Esophagus muscularis mucosa (tissue), 4 donors: ENCODE data around the gene BRSK2.

Experiments
- CTCF ChIP-seq, 3 experiments: fragments of 200-600 bp in 2 of 3; fragments of 450-650 bp in 1 of 3; sonication (generic) in 2 of 3; IDR thresholded peaks; one replicate each; pipeline ENCODE4 v1.5.1; 2017 to 2019; ENCODE audit warnings: antibody characterized with exemption in 3 of 3, mild to moderate bottlenecking in 2 of 3, moderate library complexity in 1 of 3
- EP300 ChIP-seq: sonication (generic); formaldehyde crosslinking; IDR thresholded peaks from one replicate; pipeline ENCODE4 v1.6.1; 2017; ENCODE audit warnings: antibody characterized with exemption
- POLR2A ChIP-seq: fragments of 450-650 bp; IDR thresholded peaks from one replicate; pipeline ENCODE4 v1.6.1; 2017; ENCODE audit warnings: antibody characterized with exemption, moderate library complexity, mild to moderate bottlenecking, low read depth
- POLR2AphosphoS5 ChIP-seq, 2 donors: sonication (generic); formaldehyde crosslinking; IDR thresholded peaks; one replicate each; pipeline ENCODE4 v1.6.1; 2017; ENCODE audit warnings: antibody characterized with exemption in 2 of 2

GRCh38 chr11:1438261-1438966, 48.7 kb downstream of the BRSK2 start:
- no peak for TF ChIP-seq POLR2A
- no peak for TF ChIP-seq CTCF (IDR thresholded peaks at IDR 0.05)
- TF ChIP-seq POLR2AphosphoS5 (IDR thresholded peaks at IDR 0.05), result no peak
- no peak for TF ChIP-seq EP300
